Sigmoid colon (tissue), 4 donors: ENCODE data around the gene KYNU.

ENCODE experiments used
- EP300 ChIP-seq, 4 donors: sonication (generic); formaldehyde crosslinking; IDR thresholded peaks; one replicate each; pipeline ENCODE4 v1.6.1; 2017; ENCODE audit warnings: antibody characterized with exemption in 4 of 4
- TF ChIP-seq, protein P1 (sequence below), 4 experiments: fragments of 450-650 bp in 3 of 4; fragments of 200-600 bp in 1 of 4; IDR thresholded peaks; one replicate each; pipeline ENCODE4 v1.5.1; 2016 to 2019; ENCODE audit warnings: antibody characterized with exemption in 4 of 4, mild to moderate bottlenecking in 3 of 4, moderate library complexity in 2 of 4

DNA sequence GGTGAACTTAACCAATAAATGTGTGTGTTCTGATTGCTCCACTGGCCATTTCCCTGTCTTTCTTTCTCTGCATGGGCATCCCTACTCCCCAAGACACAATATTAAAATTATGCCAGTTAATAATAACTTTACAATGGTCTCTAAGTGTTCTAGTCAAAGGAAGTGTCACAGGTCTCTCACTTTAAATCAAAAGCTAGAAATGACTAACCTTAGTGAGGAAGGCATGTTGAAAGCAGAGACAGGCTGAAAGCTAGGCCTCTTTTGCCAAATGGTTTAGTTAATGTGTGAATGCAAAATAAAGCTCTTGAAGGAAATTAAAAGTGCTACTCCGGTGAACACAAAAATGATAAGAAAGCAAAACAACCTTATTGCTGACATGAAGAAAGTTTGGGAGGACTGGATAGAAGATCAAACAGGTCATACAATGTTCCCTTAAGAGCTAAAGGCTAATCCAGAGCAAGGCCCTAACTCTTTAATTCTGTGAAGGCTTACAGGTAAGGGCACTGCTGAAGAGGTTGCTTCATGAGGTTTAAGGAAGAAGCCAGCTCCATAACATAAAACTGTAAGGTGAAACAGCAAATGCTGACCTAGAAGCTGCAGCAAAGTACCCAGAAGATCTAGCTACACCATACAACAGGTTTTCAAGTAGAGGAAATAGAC, 207.8 kb downstream of the KYNU start:
- TF ChIP-seq, protein P1, sequence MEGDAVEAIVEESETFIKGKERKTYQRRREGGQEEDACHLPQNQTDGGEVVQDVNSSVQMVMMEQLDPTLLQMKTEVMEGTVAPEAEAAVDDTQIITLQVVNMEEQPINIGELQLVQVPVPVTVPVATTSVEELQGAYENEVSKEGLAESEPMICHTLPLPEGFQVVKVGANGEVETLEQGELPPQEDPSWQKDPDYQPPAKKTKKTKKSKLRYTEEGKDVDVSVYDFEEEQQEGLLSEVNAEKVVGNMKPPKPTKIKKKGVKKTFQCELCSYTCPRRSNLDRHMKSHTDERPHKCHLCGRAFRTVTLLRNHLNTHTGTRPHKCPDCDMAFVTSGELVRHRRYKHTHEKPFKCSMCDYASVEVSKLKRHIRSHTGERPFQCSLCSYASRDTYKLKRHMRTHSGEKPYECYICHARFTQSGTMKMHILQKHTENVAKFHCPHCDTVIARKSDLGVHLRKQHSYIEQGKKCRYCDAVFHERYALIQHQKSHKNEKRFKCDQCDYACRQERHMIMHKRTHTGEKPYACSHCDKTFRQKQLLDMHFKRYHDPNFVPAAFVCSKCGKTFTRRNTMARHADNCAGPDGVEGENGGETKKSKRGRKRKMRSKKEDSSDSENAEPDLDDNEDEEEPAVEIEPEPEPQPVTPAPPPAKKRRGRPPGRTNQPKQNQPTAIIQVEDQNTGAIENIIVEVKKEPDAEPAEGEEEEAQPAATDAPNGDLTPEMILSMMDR (IDR thresholded peaks at IDR 0.05): no peak
- no peak for TF ChIP-seq EP300 (IDR thresholded peaks at IDR 0.05)
